ENCODE data around the gene ANO2.

ANO2 gene

GRCh38 chr12:5984873-5985272, 39.8 kb upstream of the ANO2 start:
- H3K4me3 ChIP-seq (ENCODE audit: low read depth, low read length): no peak overlapping the region
- no peak for TF ChIP-seq CTCF (IDR thresholded peaks at IDR 0.05; ENCODE audit: low read depth, low read length, missing control alignments)
- no peak for DNase-seq (ENCODE audit: low read depth)

DNA sequence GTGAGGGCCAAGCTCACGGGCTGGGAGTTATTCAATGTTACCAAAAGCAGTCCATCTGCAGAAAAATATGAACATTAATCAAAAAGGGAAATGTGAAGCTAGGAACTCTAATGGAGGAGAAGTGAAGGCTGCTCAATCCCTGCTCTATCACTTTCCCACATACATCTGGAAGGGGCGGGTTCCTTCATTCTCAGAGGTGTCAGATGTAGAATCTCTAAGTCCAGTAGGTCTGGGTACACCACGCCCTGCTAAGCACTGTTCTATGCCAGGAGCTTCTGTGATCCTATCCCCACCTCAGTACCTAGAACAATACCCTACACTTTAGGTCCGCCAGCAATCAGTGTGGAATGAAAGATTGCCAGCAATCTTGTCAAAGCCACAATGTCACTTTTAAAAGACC, 37.0 kb upstream of the ANO2 start:
- DNase-seq (ENCODE audit: low read depth): no peak
- TF ChIP-seq CTCF (IDR thresholded peaks at IDR 0.05; ENCODE audit: low read depth, low read length, missing control alignments): no peak
- H3K4me3 ChIP-seq (ENCODE audit: low read depth, low read length): no peak overlapping the region

DNA sequence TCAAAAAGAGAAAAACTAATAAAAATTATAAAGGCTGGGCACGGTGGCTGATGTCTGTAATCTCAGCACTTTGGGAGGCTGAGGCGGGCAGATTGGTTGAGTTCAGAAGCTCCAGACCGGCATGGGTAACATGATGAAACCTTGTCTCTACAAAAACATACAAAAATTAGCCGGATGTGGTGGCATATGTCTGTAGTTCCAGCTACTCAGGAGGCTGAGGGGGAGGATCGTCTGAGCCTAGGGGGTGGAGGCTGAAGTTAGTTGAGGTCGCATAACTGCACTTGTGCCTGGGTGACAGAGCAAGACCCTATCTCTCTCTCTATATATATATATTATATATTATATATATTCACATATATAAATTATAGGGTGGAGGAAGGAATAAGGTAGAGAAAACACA, 32.5 kb upstream of the ANO2 start:
- no peak overlapping the region for H3K4me3 ChIP-seq (ENCODE audit: low read depth, low read length)
- TF ChIP-seq CTCF (IDR thresholded peaks at IDR 0.05; ENCODE audit: low read depth, low read length, missing control alignments): no peak
- DNase-seq (ENCODE audit: low read depth): no peak

DNA sequence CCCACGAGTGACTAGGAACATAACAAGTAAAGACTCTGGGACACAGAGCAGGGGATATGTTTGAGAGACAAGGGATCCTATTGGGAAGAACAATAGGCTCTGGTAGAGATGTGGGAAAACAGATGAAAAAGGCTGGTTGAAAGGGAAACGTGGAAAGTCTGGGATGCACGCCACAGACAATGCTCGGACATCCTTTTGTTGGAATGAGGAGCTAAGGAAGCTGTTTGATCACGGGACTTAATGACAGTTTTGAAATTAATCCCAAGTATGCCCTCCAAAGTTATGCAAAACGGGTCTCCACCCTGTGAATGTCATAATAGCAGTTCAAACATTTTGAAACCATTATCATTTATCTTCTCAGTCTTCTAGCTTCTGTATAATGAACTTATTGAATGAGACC, 31.7 kb upstream of the ANO2 start:
- no peak for TF ChIP-seq CTCF (IDR thresholded peaks at IDR 0.05; ENCODE audit: low read depth, low read length, missing control alignments)

GRCh38 chr12:5976196-5976595, 31.1 kb upstream of the ANO2 start:
- H3K4me3 ChIP-seq (ENCODE audit: low read depth, low read length): no peak overlapping the region
- DNase-seq (ENCODE audit: low read depth): no peak
- no peak for TF ChIP-seq CTCF (IDR thresholded peaks at IDR 0.05; ENCODE audit: low read depth, low read length, missing control alignments)

More for the DNA sequence above, 31.7 kb upstream of the ANO2 start:
- no peak for DNase-seq (ENCODE audit: low read depth)
- no peak overlapping the region for H3K4me3 ChIP-seq (ENCODE audit: low read depth, low read length)

GRCh38 chr12:5973461-5974115, 28.5 kb upstream of the ANO2 start:
- DNase-seq (ENCODE audit: low read depth): no peak
- no peak for TF ChIP-seq CTCF (IDR thresholded peaks at IDR 0.05; ENCODE audit: low read depth, low read length, missing control alignments)

DNA sequence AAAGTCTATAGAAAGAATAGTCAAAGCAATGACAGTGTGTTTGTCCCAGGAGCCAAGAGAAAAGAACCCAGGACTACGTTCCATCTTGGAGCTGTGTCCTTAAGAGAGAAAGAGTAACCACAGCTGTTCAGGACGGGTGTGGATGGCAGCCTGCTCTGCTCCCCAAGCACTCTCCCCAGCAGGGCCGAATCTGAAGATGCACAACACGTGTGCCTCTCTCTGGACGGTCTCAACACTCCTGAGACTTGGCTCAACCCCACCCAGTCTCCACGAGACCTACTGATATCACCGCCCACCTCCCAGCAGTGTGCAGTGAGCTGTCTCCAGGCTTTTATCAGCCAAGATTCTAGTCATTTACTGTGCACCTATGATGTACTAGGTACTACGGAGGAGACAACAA, 27.3 kb upstream of the ANO2 start:
- no peak for TF ChIP-seq CTCF (IDR thresholded peaks at IDR 0.05; ENCODE audit: low read depth, low read length, missing control alignments)
- no peak overlapping the region for H3K4me3 ChIP-seq (ENCODE audit: low read depth, low read length)
- no peak for DNase-seq (ENCODE audit: low read depth)

More at GRCh38 chr12:5973461-5974115, 28.5 kb upstream of the ANO2 start:
- H3K4me3 ChIP-seq (ENCODE audit: low read depth, low read length): no peak overlapping the region

Measured in GM12864 (cell line).